IMR-90 (cell line): ENCODE data around the gene ALDOB. TPM values are rescaled to one million over a fixed set of nuclear protein-coding genes. Genes with fewer than 3 reads are reported as not detected.

Experiments used
- ATAC-seq: fragments of 200-7000 bp; cut with Tn5 transposase; 2 replicates; pipeline ENCODE4 v1.9.1; 2020; ENCODE audit warnings: low read depth, mild to moderate bottlenecking, moderate library complexity
- BruUV-seq: library from RNA; stranded (reverse); fragments of 400-500 nt; replicated peaks from 2 replicates; lab custom pipeline; 2021; lab: Mats Ljungman, UMichigan
- CTCF ChIA-PET: fragments of 300-600 bp; formaldehyde crosslinking; extraction: SDS; loops from one replicate; lab custom pipeline; 2021; ENCODE audit warnings: antibody characterized with exemption; lab: Yijun Ruan, JAX
- POLR2A ChIA-PET: fragments of 300-600 bp; sonication (Branson Sonifier 250); formaldehyde crosslinking; loops from one replicate; lab custom pipeline; 2022; ENCODE audit warnings: antibody characterized with exemption; ENCODE audit not compliant: unreplicated experiment; lab: Charles Lee
- DNase-seq: peaks from one replicate; pipeline ENCODE4 v3.0.0; 2013
- H2AFZ ChIP-seq: replicated peaks from 2 replicates; pipeline ENCODE3; 2013; ENCODE audit warnings: low read length, mild to moderate bottlenecking; ENCODE audit not compliant: poor library complexity
- H2AK5ac ChIP-seq: 2 replicates; pipeline ENCODE4 v1.6.1; 2013; ENCODE audit warnings: low read depth, low read length, inconsistent platforms
- H2AK9ac ChIP-seq: replicated peaks from 2 replicates; pipeline ENCODE3; 2013; ENCODE audit warnings: mild to moderate bottlenecking, low read depth, low read length, moderate library complexity; ENCODE audit not compliant: poor library complexity
- H2BK120ac ChIP-seq: 2 replicates; pipeline ENCODE4 v1.6.1; 2013; ENCODE audit warnings: low read depth, low read length, inconsistent platforms
- H2BK15ac ChIP-seq: 3 replicates; pipeline ENCODE4 v1.6.1; 2013; ENCODE audit warnings: low read depth, low read length, inconsistent platforms
- H2BK20ac ChIP-seq: 2 replicates; pipeline ENCODE4 v1.6.1; 2013; ENCODE audit warnings: low read depth, mild to moderate bottlenecking, inconsistent platforms, low read length, moderate library complexity
- H2BK5ac ChIP-seq: 2 replicates; pipeline ENCODE4 v1.6.1; 2013; ENCODE audit warnings: mild to moderate bottlenecking, low read depth, low read length, inconsistent platforms; ENCODE audit not compliant: poor library complexity, severe bottlenecking
- H3K14ac ChIP-seq: replicated peaks from 2 replicates; pipeline ENCODE4 v1.6.1; 2013; ENCODE audit warnings: low read depth, low read length, inconsistent platforms
- H3K18ac ChIP-seq: 2 replicates; pipeline ENCODE4 v1.6.1; 2013; ENCODE audit warnings: low read depth, low read length, control low read depth
- H3K23ac ChIP-seq: 2 replicates; pipeline ENCODE4 v1.6.1; 2013; ENCODE audit warnings: low read depth, low read length, inconsistent platforms
- H3K27ac ChIP-seq: 2 replicates; pipeline ENCODE4 v1.5.1; 2013; ENCODE audit warnings: mild to moderate bottlenecking, control low read depth, low read length; ENCODE audit not compliant: insufficient read depth
- H3K27me3 ChIP-seq: 2 replicates; pipeline ENCODE4 v1.6.1; 2013; ENCODE audit warnings: low read length; ENCODE audit not compliant: control insufficient read depth, insufficient read depth
- H3K36me3 ChIP-seq: 2 replicates; pipeline ENCODE4 v1.6.1; 2013; ENCODE audit warnings: low read length, mixed read lengths; ENCODE audit not compliant: control insufficient read depth, insufficient read depth
- H3K4ac ChIP-seq: 2 replicates; pipeline ENCODE4 v1.6.1; 2013; ENCODE audit warnings: low read depth, low read length, inconsistent platforms
- H3K4me1 ChIP-seq: 2 replicates; pipeline ENCODE4 v1.6.1; 2013; ENCODE audit warnings: low read length, mixed read lengths; ENCODE audit not compliant: control insufficient read depth, insufficient read depth
- H3K4me2 ChIP-seq: 2 replicates; pipeline ENCODE4 v1.6.1; 2013; ENCODE audit warnings: low read depth, mild to moderate bottlenecking, control low read depth, low read length, moderate library complexity
- H3K4me3 ChIP-seq: 2 replicates; pipeline ENCODE4 v1.5.1; 2013; ENCODE audit warnings: low read depth, mild to moderate bottlenecking, control low read depth, low read length, moderate library complexity; ENCODE audit not compliant: insufficient read depth
- H3K56ac ChIP-seq: 2 replicates; pipeline ENCODE4 v1.6.1; 2013; ENCODE audit warnings: low read length, inconsistent platforms; ENCODE audit not compliant: insufficient read depth; ENCODE audit errors: extremely low read depth
- H3K79me1 ChIP-seq, 2 experiments: 2 replicates each; pipeline ENCODE4 v1.6.1; 2013; ENCODE audit warnings: low read length in 2 of 2, inconsistent platforms in 1 of 2, low read depth in 1 of 2
- H3K9ac ChIP-seq: 2 replicates; pipeline ENCODE4 v1.6.1; 2013; ENCODE audit warnings: low read depth, low read length, control low read depth
- H3K9me1 ChIP-seq: 2 replicates; pipeline ENCODE4 v1.6.1; 2013; ENCODE audit warnings: low read length, inconsistent platforms; ENCODE audit not compliant: insufficient read depth
- H3K9me3 ChIP-seq: 2 replicates; pipeline ENCODE4 v1.6.1; 2013; ENCODE audit warnings: low read length; ENCODE audit not compliant: control insufficient read depth, insufficient read depth
- H4K20me1 ChIP-seq: 2 replicates; pipeline ENCODE4 v1.6.1; 2013; ENCODE audit warnings: low read length, inconsistent platforms; ENCODE audit not compliant: insufficient read depth
- H4K5ac ChIP-seq: 2 replicates; pipeline ENCODE4 v1.6.1; 2013; ENCODE audit warnings: mild to moderate bottlenecking, low read depth, low read length, control low read depth
- H4K8ac ChIP-seq, 2 experiments: 2 replicates each; pipeline ENCODE4 v1.6.1; 2013; ENCODE audit warnings: low read depth in 2 of 2, low read length in 2 of 2, control low read depth in 1 of 2, inconsistent platforms in 1 of 2
- H4K91ac ChIP-seq: 2 replicates; pipeline ENCODE4 v1.6.1; 2013; ENCODE audit warnings: low read depth, low read length, inconsistent platforms; ENCODE audit not compliant: insufficient read depth
- MAFK ChIP-seq: IDR thresholded peaks from 2 replicates; pipeline ENCODE4 v1.6.1; 2012; ENCODE audit warnings: low read depth, low read length, improper control_type of control experiment
- MXI1 ChIP-seq: IDR thresholded peaks from 2 replicates; pipeline ENCODE4 v1.6.1; 2012; ENCODE audit warnings: low read depth, mild to moderate bottlenecking, low read length, moderate library complexity, borderline replicate concordance
- NFE2L2 ChIP-seq: fragments of 150-350 bp; IDR thresholded peaks from 2 replicates; pipeline ENCODE4 v1.6.1; 2016; ENCODE audit warnings: low read depth, mild to moderate bottlenecking, low read length
- POLR2A ChIP-seq: IDR thresholded peaks from 2 replicates; pipeline ENCODE4 v1.6.1; 2012; ENCODE audit warnings: mild to moderate bottlenecking, low read depth, low read length
- RAD21 ChIP-seq: IDR thresholded peaks from 2 replicates; pipeline ENCODE4 v1.6.1; 2012; ENCODE audit warnings: low read length, improper control_type of control experiment
- RFX5 ChIP-seq: IDR thresholded peaks from 2 replicates; pipeline ENCODE4 v1.8.0; 2012; ENCODE audit warnings: low read depth, mild to moderate bottlenecking, low read length, moderate library complexity
- WGBS, 2 experiments: methylation state at CpG; one replicate each; pipeline versions ENCODE4 v1.1.5 to v1.1.7; 2013; ENCODE audit warnings: missing lambda C conversion rate in 2 of 2; ENCODE audit not compliant: insufficient read length in 1 of 2; ENCODE audit errors: extremely low coverage in 2 of 2; 5-methylcytosine and 5-hydroxymethylcytosine counted together
- dilution Hi-C: fragments of 300-500 bp; cut with HindIII; formaldehyde crosslinking; loops from one replicate; pipeline ENCODE4 v1.14.3; 2018; ENCODE audit warnings: low sequenced_read_pairs; ENCODE audit not compliant: unreplicated experiment
- in situ Hi-C: fragments of 300-500 bp; cut with MboI; formaldehyde crosslinking; loops from 3 replicates; pipeline ENCODE4 v1.14.3; 2019; ENCODE audit warnings: low sequenced_read_pairs, inconsistent platforms, mixed read lengths
- intact Hi-C: fragments of 100-400 bp; cut with micrococcal nuclease; formaldehyde crosslinking; loops from 2 replicates; pipeline ENCODE4 v1.10.0; 2022
- polyA plus RNA-seq, 3 experiments: library from polyadenylated mRNA; depleted of rRNA; stranded (reverse); fragments of >200 nt; gene quantifications; 2 replicates each; pipeline ENCODE4 v1.2.3, GENCODE V29; 2012; ENCODE audit warnings: low replicate concordance in 1 of 3
- total RNA-seq: library from RNA; depleted of rRNA; stranded (reverse); fragments of >200 nt; gene quantifications from 2 replicates; pipeline ENCODE4 v1.2.3, GENCODE V29; 2012
- TF ChIP-seq, protein P1 (sequence below): fragments of 150-350 bp; IDR thresholded peaks from 2 replicates; pipeline ENCODE4 v1.6.1; 2016; ENCODE audit warnings: low read depth, mild to moderate bottlenecking, low read length, moderate library complexity, borderline replicate concordance

The ALDOB gene
- total and polyA plus RNA-seq, 2 of the 4 experiments (the other 2 are of a cell fraction): not detected

- POLR2A ChIA-PET: no interaction called here
- Histone ChIP-seq H3K27me3 (no peaks in the 10 kb centered on the region), H3K18ac (no peak overlapping the region), H2BK5ac (no peak overlapping the region), H3K4ac (no peak overlapping the region), H3K14ac (no peak overlapping the region), H3K4me1 (peaks cover 1% of the 10 kb centered on the region; the same call in 1 of the 2 replicates), H2AK5ac (no peak overlapping the region), H3K9ac (no peak overlapping the region), H2BK120ac (no peak overlapping the region), H3K36me3 (no peaks in the 10 kb centered on the region), H4K20me1 (no peaks in the 10 kb centered on the region; the same call in 1 of the 2 replicates), H2AFZ (no peak overlapping the region), H3K4me3 (no peak overlapping the region), H3K56ac (no peak overlapping the region), H4K8ac (no peak overlapping the region), H3K9me1 (peaks cover 5% of the 10 kb centered on the region), H4K5ac (no peak overlapping the region), H3K4me2 (no peak overlapping the region), H3K27ac (no peak overlapping the region), H3K79me1 (peaks cover 5 to 36% of the 10 kb centered on the region in 2 experiments; a peak in 3 of 4 replicates), H4K91ac (no peak overlapping the region), H2BK15ac (no peak overlapping the region), H3K23ac (no peak overlapping the region), H3K9me3 (no peaks in the 10 kb centered on the region), H2AK9ac (no peak overlapping the region), H2BK20ac (no peak overlapping the region)
- BruUV-seq: no TSS peak
- no CpG with 5 or more reads among the region's 1 CpG for WGBS, 2 experiments
- in situ Hi-C loops: no loop called here
- CTCF ChIA-PET: interaction anchor here (1.0 kb wide), 1 partner anchor 35 kb away, joined by 4 read pairs; no protein-coding TSS in a partner anchor
- ATAC-seq (no peak), DNase-seq (no peak)
- TF ChIP-seq MAFK: no peak
- no peak for TF ChIP-seq RFX5
- no peak for TF ChIP-seq MXI1
- TF ChIP-seq POLR2A: no peak
- TF ChIP-seq, protein P1, sequence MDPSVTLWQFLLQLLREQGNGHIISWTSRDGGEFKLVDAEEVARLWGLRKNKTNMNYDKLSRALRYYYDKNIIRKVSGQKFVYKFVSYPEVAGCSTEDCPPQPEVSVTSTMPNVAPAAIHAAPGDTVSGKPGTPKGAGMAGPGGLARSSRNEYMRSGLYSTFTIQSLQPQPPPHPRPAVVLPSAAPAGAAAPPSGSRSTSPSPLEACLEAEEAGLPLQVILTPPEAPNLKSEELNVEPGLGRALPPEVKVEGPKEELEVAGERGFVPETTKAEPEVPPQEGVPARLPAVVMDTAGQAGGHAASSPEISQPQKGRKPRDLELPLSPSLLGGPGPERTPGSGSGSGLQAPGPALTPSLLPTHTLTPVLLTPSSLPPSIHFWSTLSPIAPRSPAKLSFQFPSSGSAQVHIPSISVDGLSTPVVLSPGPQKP: no peak
- no peak for TF ChIP-seq RAD21
- TF ChIP-seq NFE2L2: no peak
- intact Hi-C loops: no loop called here
- dilution Hi-C loops: no loop called here
Observed at GRCh38 chr9:101484046-101484445, 48.5 kb upstream of the ALDOB start.
